Endometrium (tissue), 2 donors: ENCODE data around the gene ADARB1.
"Not testable (repeated sequence)": the region's sequence is repeated elsewhere in the genome, so short reads cannot be mapped to it uniquely, and the experiment has no call there.

Experiments used
- FAIRE-seq: peaks from 2 replicates; lab custom pipeline; 2012; peaks lifted over from hg19 to GRCh38; lab: Jason Lieb, UNC
- donor health status: control.
- donor health status: control.

The ADARB1 gene

GRCh38 chr21:45074048-45074817, at the start of gene ADARB1:
ADARB1 (plus strand) TSS chr21:45074580; CDS start chr21:45171657, 97,077 bp downstream.
- no peak for FAIRE-seq

- no peak for FAIRE-seq
These were observed 48.2 kb upstream of the ADARB1 start for GRCh38 chr21:45026066-45026745.

- no peak for FAIRE-seq
These were observed 47.6 kb upstream of the ADARB1 start for GRCh38 chr21:45026826-45027225.

GRCh38 chr21:45027241-45028196, 46.9 kb upstream of the ADARB1 start:
- FAIRE-seq = no peak

- not testable (repeated sequence) for FAIRE-seq
These were observed 45.7 kb upstream of the ADARB1 start for GRCh38 chr21:45028645-45029044.

- FAIRE-seq = no peak
These were observed 45.0 kb upstream of the ADARB1 start for GRCh38 chr21:45029298-45029947.

- FAIRE-seq = no peak
These were observed 44.3 kb upstream of the ADARB1 start for GRCh38 chr21:45029948-45030681.

GRCh38 chr21:45030682-45031570, 43.5 kb upstream of the ADARB1 start:
- FAIRE-seq = no peak

- FAIRE-seq = no peak
These were observed 42.7 kb upstream of the ADARB1 start for GRCh38 chr21:45031571-45032191.

GRCh38 chr21:45032332-45032731, 42.0 kb upstream of the ADARB1 start:
- no peak for FAIRE-seq

GRCh38 chr21:45032977-45033710, 41.2 kb upstream of the ADARB1 start:
- FAIRE-seq = no peak

GRCh38 chr21:45033791-45034555, 40.4 kb upstream of the ADARB1 start:
- no peak for FAIRE-seq

- no peak for FAIRE-seq
These were observed 39.6 kb upstream of the ADARB1 start for GRCh38 chr21:45034556-45035476.

- no peak for FAIRE-seq
These were observed 38.9 kb upstream of the ADARB1 start for GRCh38 chr21:45035477-45035848.

- no peak for FAIRE-seq
These were observed 37.8 kb upstream of the ADARB1 start for GRCh38 chr21:45036630-45037029.

GRCh38 chr21:45037986-45038385, 36.4 kb upstream of the ADARB1 start:
- FAIRE-seq = no peak
